ENCODE results near the gene DDX24. TPM values are rescaled to one million over a fixed set of nuclear protein-coding genes. Genes with fewer than 3 reads are reported as not detected.

Gene DDX24
- total RNA-seq, 1 donor from 2014 or later, result 110 TPM

GRCh38 chr14:94046696-94047250, 34.2 kb downstream of the DDX24 start:
- no peak for DNase-seq

- no peak for DNase-seq
These were observed 35.2 kb downstream of the DDX24 start for GRCh38 chr14:94045563-94046345.

GRCh38 chr14:94045101-94045500, 35.9 kb downstream of the DDX24 start:
- no peak for DNase-seq

- DNase-seq, result no peak
These were observed 36.4 kb downstream of the DDX24 start for GRCh38 chr14:94044476-94045091.

GRCh38 chr14:94043756-94044475, 37.1 kb downstream of the DDX24 start:
- DNase-seq, result no peak

- no peak for DNase-seq
These were observed 37.8 kb downstream of the DDX24 start for GRCh38 chr14:94043111-94043755.

GRCh38 chr14:94042433-94043091, 38.4 kb downstream of the DDX24 start:
- no peak for DNase-seq

- no peak for DNase-seq
These were observed 39.3 kb downstream of the DDX24 start for GRCh38 chr14:94041551-94042346.

- no peak for DNase-seq
These were observed 40.2 kb downstream of the DDX24 start for GRCh38 chr14:94040796-94041195.

GRCh38 chr14:94040247-94040646, 40.8 kb downstream of the DDX24 start:
- no peak for DNase-seq

- DNase-seq, result no peak
These were observed 41.9 kb downstream of the DDX24 start for GRCh38 chr14:94038921-94039629.

- DNase-seq, result no peak
These were observed 42.5 kb downstream of the DDX24 start for GRCh38 chr14:94038510-94038909.

- DNase-seq, result no peak
These were observed 43.0 kb downstream of the DDX24 start for GRCh38 chr14:94037954-94038353.

GRCh38 chr14:94036313-94037167, 44.5 kb downstream of the DDX24 start:
- DNase-seq, result no peak

GRCh38 chr14:94034886-94035285, 46.1 kb downstream of the DDX24 start:
- DNase-seq, result no peak

GRCh38 chr14:94031883-94032279, 49.1 kb downstream of the DDX24 start:
- no peak for DNase-seq

- DNase-seq, result no peak
These were observed 49.7 kb downstream of the DDX24 start for GRCh38 chr14:94031161-94031882.

GRCh38 chr14:94030571-94030970, 50.4 kb downstream of the DDX24 start:
- no peak for DNase-seq
